ENCODE measurements around the gene OSBPL6. TPM values are rescaled to one million over a fixed set of nuclear protein-coding genes. Genes with fewer than 3 reads are reported as not detected.

The OSBPL6 gene
- total and polyA plus RNA-seq, 4 donors, result 1.3 to 3.3 (median 2.2) TPM

DNA sequence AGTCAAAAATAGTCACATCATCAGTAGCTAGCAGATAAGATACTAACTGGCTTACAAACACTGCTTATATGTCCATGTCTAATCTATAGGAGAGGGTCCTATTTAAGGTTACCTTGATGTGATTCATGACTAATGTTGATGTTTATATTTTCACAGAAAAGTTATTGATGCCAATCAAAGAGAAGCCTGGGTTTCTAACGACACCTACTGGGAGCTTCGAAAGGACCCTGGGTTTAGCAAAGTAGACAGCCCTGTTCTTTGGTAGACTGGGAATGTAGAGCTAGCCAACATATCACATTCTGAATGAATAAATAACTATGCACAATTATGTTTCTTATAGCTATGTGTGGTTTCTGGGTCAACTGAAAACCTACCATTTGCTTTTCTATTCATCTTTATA, 201.0 kb downstream of the OSBPL6 start:
- TF ChIP-seq MAX (IDR thresholded peaks at IDR 0.05) (no peak), JUND (IDR thresholded peaks at IDR 0.05) (no peak), TAF1 (conservative IDR thresholded peaks at IDR 0.05) (no peak), GABPA (IDR thresholded peaks at IDR 0.05 in 1 of 2, conservative IDR thresholded peaks at IDR 0.05 in 1 of 2) (no peak), RXRA (IDR thresholded peaks at IDR 0.05) (no peak), SP1 (IDR thresholded peaks at IDR 0.05) (no peak), EGR1 (IDR thresholded peaks at IDR 0.05; ENCODE audit: low read depth in 2 of 2) (no peak), HNF4G (IDR thresholded peaks at IDR 0.05) (no peak), YY1 (IDR thresholded peaks at IDR 0.05) (no peak), ATF3 (IDR thresholded peaks at IDR 0.05) (no peak), RAD21 (IDR thresholded peaks at IDR 0.05) (no peak), HNF4A (conservative IDR thresholded peaks at IDR 0.05) (no peak), CTCF (IDR thresholded peaks at IDR 0.05; ENCODE audit: low read depth, low read length, missing input control) (no peak)
- TF ChIP-seq, protein P1, sequence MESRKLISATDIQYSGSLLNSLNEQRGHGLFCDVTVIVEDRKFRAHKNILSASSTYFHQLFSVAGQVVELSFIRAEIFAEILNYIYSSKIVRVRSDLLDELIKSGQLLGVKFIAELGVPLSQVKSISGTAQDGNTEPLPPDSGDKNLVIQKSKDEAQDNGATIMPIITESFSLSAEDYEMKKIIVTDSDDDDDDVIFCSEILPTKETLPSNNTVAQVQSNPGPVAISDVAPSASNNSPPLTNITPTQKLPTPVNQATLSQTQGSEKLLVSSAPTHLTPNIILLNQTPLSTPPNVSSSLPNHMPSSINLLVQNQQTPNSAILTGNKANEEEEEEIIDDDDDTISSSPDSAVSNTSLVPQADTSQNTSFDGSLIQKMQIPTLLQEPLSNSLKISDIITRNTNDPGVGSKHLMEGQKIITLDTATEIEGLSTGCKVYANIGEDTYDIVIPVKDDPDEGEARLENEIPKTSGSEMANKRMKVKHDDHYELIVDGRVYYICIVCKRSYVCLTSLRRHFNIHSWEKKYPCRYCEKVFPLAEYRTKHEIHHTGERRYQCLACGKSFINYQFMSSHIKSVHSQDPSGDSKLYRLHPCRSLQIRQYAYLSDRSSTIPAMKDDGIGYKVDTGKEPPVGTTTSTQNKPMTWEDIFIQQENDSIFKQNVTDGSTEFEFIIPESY (IDR thresholded peaks at IDR 0.05), result no peak
- Histone ChIP-seq H3K9ac (ENCODE audit: low read depth in 1 of 2, low read length in 2 of 2) (no peak overlapping the region), H3K27ac (ENCODE audit: low read depth in 1 of 2, low read length in 2 of 2) (no peak overlapping the region), H3K4me1 (ENCODE audit: control insufficient read depth in 4 of 4, insufficient read depth in 4 of 4, low read length in 3 of 4) (no peaks in the 10 kb centered on the region), H3K9me3 (ENCODE audit: control insufficient read depth in 4 of 4, low read length in 3 of 4) (no peaks in the 10 kb centered on the region), H3K4me3 (ENCODE audit: low read depth in 1 of 3, low read length in 3 of 3) (no peak overlapping the region), H3K27me3 (ENCODE audit: control insufficient read depth in 4 of 4, insufficient read depth in 4 of 4, low read length in 3 of 4) (no peaks in the 10 kb centered on the region), H3K36me3 (ENCODE audit: control insufficient read depth in 4 of 4, insufficient read depth in 3 of 4, low read depth in 1 of 4, low read length in 3 of 4) (peaks cover 0 to 7% (median under 1%) of the 10 kb centered on the region in 4 donors)
- DNase-seq (ENCODE audit: low spot score), result no peak
- WGBS, result 93% methylated on average over 2 of the region's 2 CpGs

DNA sequence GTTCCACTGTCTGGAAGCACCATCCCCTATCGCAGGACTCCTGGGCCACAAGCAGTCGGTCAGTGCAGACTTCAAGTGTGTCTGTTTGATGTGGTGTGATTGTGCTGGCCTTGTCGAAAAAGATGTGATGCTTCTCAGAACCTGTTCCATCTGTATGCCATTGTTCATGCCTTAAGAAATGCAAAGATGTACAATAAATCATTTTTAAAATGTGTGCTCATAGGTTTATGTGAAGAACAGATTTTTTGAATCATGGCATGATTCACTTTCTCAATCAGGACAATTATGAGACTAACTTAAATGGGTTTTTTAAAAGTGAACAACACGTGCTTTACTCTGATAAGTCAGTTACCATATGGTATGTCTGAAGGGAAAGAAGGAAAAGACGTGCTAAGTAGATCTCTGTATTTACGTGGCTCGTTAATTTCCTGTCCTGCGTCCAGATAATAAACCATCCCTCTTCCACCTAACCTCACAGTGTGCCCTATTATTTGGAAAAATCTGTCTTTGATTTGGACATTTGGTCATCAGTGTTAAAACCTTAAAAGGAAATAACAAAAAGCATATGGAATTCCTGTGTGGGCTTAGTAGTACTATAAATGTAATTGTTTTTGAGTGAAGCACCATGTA, 201.7 kb downstream of the OSBPL6 start:
- WGBS, result 90% methylated on average over 8 of the region's 8 CpGs
- no peak for DNase-seq (ENCODE audit: low spot score)
- Histone ChIP-seq H3K4me1 (ENCODE audit: control insufficient read depth in 4 of 4, insufficient read depth in 4 of 4, low read length in 3 of 4) (no peaks in the 10 kb centered on the region), H3K36me3 (ENCODE audit: control insufficient read depth in 4 of 4, insufficient read depth in 3 of 4, low read depth in 1 of 4, low read length in 3 of 4) (peaks cover 0 to 7% (median under 1%) of the 10 kb centered on the region in 4 donors), H3K27me3 (ENCODE audit: control insufficient read depth in 4 of 4, insufficient read depth in 4 of 4, low read length in 3 of 4) (no peaks in the 10 kb centered on the region), H3K4me3 (ENCODE audit: low read depth in 1 of 3, low read length in 3 of 3) (no peak overlapping the region), H3K9ac (ENCODE audit: low read depth in 1 of 2, low read length in 2 of 2) (no peak overlapping the region), H3K27ac (ENCODE audit: low read depth in 1 of 2, low read length in 2 of 2) (no peak overlapping the region), H3K9me3 (ENCODE audit: control insufficient read depth in 4 of 4, low read length in 3 of 4) (no peaks in the 10 kb centered on the region)
- TF ChIP-seq GABPA (IDR thresholded peaks at IDR 0.05 in 1 of 2, conservative IDR thresholded peaks at IDR 0.05 in 1 of 2), result no peak
- TF ChIP-seq FOXA1 (IDR thresholded peaks at IDR 0.05), result no peak
- no peak for TF ChIP-seq TAF1 (conservative IDR thresholded peaks at IDR 0.05)
- TF ChIP-seq, protein P2, sequence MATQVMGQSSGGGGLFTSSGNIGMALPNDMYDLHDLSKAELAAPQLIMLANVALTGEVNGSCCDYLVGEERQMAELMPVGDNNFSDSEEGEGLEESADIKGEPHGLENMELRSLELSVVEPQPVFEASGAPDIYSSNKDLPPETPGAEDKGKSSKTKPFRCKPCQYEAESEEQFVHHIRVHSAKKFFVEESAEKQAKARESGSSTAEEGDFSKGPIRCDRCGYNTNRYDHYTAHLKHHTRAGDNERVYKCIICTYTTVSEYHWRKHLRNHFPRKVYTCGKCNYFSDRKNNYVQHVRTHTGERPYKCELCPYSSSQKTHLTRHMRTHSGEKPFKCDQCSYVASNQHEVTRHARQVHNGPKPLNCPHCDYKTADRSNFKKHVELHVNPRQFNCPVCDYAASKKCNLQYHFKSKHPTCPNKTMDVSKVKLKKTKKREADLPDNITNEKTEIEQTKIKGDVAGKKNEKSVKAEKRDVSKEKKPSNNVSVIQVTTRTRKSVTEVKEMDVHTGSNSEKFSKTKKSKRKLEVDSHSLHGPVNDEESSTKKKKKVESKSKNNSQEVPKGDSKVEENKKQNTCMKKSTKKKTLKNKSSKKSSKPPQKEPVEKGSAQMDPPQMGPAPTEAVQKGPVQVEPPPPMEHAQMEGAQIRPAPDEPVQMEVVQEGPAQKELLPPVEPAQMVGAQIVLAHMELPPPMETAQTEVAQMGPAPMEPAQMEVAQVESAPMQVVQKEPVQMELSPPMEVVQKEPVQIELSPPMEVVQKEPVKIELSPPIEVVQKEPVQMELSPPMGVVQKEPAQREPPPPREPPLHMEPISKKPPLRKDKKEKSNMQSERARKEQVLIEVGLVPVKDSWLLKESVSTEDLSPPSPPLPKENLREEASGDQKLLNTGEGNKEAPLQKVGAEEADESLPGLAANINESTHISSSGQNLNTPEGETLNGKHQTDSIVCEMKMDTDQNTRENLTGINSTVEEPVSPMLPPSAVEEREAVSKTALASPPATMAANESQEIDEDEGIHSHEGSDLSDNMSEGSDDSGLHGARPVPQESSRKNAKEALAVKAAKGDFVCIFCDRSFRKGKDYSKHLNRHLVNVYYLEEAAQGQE (IDR thresholded peaks at IDR 0.05), result no peak
- TF ChIP-seq YY1 (IDR thresholded peaks at IDR 0.05), result no peak
- no peak for TF ChIP-seq SP1 (IDR thresholded peaks at IDR 0.05)
- TF ChIP-seq NR2F2 (IDR thresholded peaks at IDR 0.05), result no peak

All from liver (tissue), 9 donors.